ENCODE measurements around the gene EBPL. TPM values are rescaled to one million over a fixed set of nuclear protein-coding genes. Genes with fewer than 3 reads are reported as not detected.

EBPL gene
- total RNA-seq, 1 donor from 2014 or later: 22.4 TPM

DNA sequence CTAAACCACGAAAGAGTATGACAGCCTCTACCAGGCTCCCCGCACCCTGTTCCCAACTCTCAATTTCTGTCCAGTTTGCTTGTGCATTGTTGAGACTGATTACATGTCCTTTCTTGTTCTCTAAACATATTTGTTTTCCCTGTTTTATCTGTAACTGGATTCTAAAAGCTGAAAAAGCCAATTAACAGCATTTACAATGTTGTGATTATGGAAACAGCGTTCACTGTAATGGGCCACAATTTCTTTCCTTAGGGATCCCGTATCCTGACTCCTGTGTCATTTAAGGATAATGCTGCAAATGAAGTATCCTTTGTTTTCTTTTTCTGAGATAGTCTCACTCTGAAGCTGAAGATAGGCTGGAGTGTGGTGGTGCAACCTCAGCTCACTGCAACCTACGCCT lies 20.5 kb downstream of the EBPL start:
- H3K4me1 Mint-ChIP-seq: peaks cover 6% of the 10 kb centered on the region
- ATAC-seq (ENCODE audit: low read depth) (no peak), DNase-seq (no peak)
- no peak overlapping the region for H3K27ac Mint-ChIP-seq
- ChIA-PET POLR2A (no interaction called here), CTCF (no interaction called here)
- no peaks in the 10 kb centered on the region for H3K9me3 Mint-ChIP-seq
- intact Hi-C loops (cut with micrococcal nuclease): no loop called here
- peaks cover 22% of the 10 kb centered on the region for H3K36me3 Mint-ChIP-seq (ENCODE audit: low read depth)
- H3K27me3 Mint-ChIP-seq: no peaks in the 10 kb centered on the region
- H3K4me3 Mint-ChIP-seq: no peak overlapping the region
- TF ChIP-seq, protein P1, sequence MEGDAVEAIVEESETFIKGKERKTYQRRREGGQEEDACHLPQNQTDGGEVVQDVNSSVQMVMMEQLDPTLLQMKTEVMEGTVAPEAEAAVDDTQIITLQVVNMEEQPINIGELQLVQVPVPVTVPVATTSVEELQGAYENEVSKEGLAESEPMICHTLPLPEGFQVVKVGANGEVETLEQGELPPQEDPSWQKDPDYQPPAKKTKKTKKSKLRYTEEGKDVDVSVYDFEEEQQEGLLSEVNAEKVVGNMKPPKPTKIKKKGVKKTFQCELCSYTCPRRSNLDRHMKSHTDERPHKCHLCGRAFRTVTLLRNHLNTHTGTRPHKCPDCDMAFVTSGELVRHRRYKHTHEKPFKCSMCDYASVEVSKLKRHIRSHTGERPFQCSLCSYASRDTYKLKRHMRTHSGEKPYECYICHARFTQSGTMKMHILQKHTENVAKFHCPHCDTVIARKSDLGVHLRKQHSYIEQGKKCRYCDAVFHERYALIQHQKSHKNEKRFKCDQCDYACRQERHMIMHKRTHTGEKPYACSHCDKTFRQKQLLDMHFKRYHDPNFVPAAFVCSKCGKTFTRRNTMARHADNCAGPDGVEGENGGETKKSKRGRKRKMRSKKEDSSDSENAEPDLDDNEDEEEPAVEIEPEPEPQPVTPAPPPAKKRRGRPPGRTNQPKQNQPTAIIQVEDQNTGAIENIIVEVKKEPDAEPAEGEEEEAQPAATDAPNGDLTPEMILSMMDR (IDR thresholded peaks at IDR 0.05): no peak

DNA sequence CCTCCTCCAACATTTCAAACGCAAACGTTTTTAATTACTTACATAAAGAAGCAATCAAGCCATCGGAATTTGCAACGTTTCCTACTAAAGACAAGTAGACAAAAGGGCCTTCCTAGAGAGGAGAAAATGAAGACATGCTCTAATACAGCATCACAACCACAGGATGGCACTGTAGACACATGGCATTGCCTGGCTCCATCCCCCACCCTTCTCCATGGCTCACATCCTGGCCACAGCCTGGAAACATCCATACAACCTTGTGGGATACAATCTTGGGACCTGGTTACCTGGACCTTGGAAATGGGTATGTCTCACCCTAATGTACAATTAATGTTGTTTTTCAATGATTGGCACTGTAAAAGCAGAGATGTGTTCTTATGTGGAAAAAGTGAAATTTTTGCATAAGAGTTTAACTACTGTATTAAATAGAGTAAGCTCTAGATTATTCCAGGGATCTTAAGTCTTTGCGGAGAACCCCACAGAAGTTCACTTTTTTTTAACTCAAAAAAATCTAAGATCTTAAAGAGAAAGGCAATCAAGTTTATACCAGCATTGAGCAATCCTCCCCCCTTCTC lies 21.5 kb downstream of the EBPL start:
- POLR2A ChIA-PET: no interaction called here
- intact Hi-C loops (cut with micrococcal nuclease): loop anchor here (1.0 kb wide), 2 partner anchors 178 to 1400 kb away; no protein-coding TSS in a partner anchor
- no peak overlapping the region for H3K27ac Mint-ChIP-seq
- DNase-seq (no peak), ATAC-seq (ENCODE audit: low read depth) (no peak)
- peaks cover 22% of the 10 kb centered on the region for H3K36me3 Mint-ChIP-seq (ENCODE audit: low read depth)
- no peaks in the 10 kb centered on the region for H3K9me3 Mint-ChIP-seq
- TF ChIP-seq, protein P1 (IDR thresholded peaks at IDR 0.05): no peak
- H3K27me3 Mint-ChIP-seq: no peaks in the 10 kb centered on the region
- CTCF ChIA-PET: no interaction called here
- H3K4me1 Mint-ChIP-seq: no peaks in the 10 kb centered on the region
- H3K4me3 Mint-ChIP-seq: no peak overlapping the region

DNA sequence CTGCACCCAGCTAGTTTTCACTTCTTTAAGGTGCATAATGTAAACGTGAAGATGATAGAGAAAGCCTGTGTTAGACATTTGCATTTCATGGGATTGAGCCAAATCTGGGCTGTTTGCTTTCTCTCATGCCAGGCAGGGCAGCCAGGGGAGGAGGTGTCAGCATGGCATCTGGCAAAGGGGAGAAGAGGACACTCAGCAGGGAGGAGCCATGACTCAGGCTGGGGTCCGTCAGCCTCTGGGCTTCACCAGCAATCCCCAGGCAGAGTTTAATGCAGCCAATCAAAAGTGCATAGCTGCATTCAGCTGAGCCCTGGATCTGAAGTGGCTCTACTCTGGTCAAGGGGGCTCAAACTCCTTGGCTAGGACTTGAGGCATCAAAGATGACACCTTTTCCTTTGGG lies 23.5 kb downstream of the EBPL start:
- TF ChIP-seq, protein P1 (IDR thresholded peaks at IDR 0.05): no peak
- H3K27me3 Mint-ChIP-seq: no peaks in the 10 kb centered on the region
- intact Hi-C loops (cut with micrococcal nuclease): no loop called here
- no peak for ATAC-seq (ENCODE audit: low read depth)
- no peak overlapping the region for H3K4me3 Mint-ChIP-seq
- ChIA-PET POLR2A (no interaction called here), CTCF (no interaction called here)
- H3K36me3 Mint-ChIP-seq (ENCODE audit: low read depth): peaks cover 33% of the 10 kb centered on the region
- no peak for DNase-seq
- no peaks in the 10 kb centered on the region for H3K9me3 Mint-ChIP-seq
- H3K27ac Mint-ChIP-seq: no peak overlapping the region
- no peaks in the 10 kb centered on the region for H3K4me1 Mint-ChIP-seq

DNA sequence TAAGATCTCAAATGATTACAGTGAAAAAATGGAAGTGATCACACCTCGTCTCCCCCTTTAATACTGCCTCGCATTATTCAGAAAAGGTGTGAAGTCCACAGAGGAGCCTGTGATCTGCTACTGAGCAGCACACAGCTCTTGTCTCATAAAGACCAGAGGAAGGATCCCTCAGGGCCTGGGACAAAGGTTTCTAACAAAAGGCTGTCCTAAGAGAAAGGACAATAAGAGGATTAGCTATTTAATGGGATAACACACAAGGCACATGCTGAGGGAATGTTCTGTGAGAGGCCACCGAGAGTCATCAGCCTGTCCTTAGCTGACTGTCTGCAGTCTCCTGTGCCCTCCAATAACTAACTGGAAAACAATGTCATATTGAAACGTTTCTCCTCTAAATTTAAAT lies 26.7 kb downstream of the EBPL start:
- intact Hi-C loops (cut with micrococcal nuclease): no loop called here
- Mint-ChIP-seq H3K4me3 (no peak overlapping the region), H3K36me3 (ENCODE audit: low read depth) (peaks cover 51% of the 10 kb centered on the region), H3K27me3 (no peaks in the 10 kb centered on the region), H3K4me1 (no peaks in the 10 kb centered on the region), H3K9me3 (no peaks in the 10 kb centered on the region), H3K27ac (no peak overlapping the region)
- DNase-seq: no peak
- TF ChIP-seq, protein P1 (IDR thresholded peaks at IDR 0.05): no peak
- ATAC-seq (ENCODE audit: low read depth): no peak
- POLR2A ChIA-PET: no interaction called here
- CTCF ChIA-PET: no interaction called here

DNA sequence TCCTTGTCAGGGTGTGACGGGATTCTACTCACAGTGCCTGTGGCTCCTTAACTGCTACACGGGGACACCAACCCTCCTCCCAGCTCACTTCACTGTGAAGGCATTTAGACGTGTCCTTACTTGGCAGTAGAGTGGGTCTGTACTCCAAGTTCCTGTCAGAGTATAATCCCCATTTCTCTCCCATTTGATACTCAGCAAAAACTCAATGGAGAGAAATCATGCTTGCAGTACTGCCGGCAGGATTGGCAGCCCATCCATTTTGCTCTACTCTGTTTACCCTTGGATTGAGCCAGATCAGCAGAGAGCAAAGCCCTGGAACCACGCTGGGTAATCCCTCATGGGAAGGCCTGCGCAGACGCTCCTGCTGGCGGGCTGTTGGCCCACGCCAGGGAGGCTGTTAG lies 34.0 kb downstream of the EBPL start:
- ATAC-seq (ENCODE audit: low read depth) (no peak), DNase-seq (no peak)
- ChIA-PET POLR2A (no interaction called here), CTCF (no interaction called here)
- H3K4me1 Mint-ChIP-seq: peaks cover 6% of the 10 kb centered on the region
- TF ChIP-seq, protein P1 (IDR thresholded peaks at IDR 0.05): no peak
- peaks cover 19% of the 10 kb centered on the region for H3K36me3 Mint-ChIP-seq (ENCODE audit: low read depth)
- no peaks in the 10 kb centered on the region for H3K9me3 Mint-ChIP-seq
- H3K27me3 Mint-ChIP-seq: no peaks in the 10 kb centered on the region
- intact Hi-C loops (cut with micrococcal nuclease): loop anchor here (10.0 kb wide), 1 partner anchor 1258 kb away; no protein-coding TSS in a partner anchor
- H3K4me3 Mint-ChIP-seq: no peak overlapping the region
- H3K27ac Mint-ChIP-seq: no peak overlapping the region

Measured in activated B cell treated with CpG ODN at 0.5 μM for 24 hours (primary cell).